Measurements from ENCODE around the gene SYTL2. TPM values are rescaled to one million over a fixed set of nuclear protein-coding genes. Genes with fewer than 3 reads are reported as not detected.
A peak's percentile ranks its signal among the peaks of the same experiment; 100 is the strongest.
"Not testable (repeated sequence)": the region's sequence is repeated elsewhere in the genome, so short reads cannot be mapped to it uniquely, and the experiment has no call there.

SYTL2 gene
- total RNA-seq, 2 experiments from 2014 or later, result 28.7 to 39.3 TPM

GRCh38 chr11:85777603-85777972 is 33.4 kb downstream of the SYTL2 start:
- H3K9me3 Mint-ChIP-seq; POLR2A ChIA-PET; H3K4me3 Mint-ChIP-seq; H3K27me3 Mint-ChIP-seq; H3K27ac Mint-ChIP-seq; ATAC-seq (ENCODE audit: low read depth); DNase-seq: not testable (repeated sequence)
- H3K36me3 Mint-ChIP-seq, result peaks cover 13% of the 10 kb centered on the region
- peaks cover 22% of the 10 kb centered on the region for H3K4me1 Mint-ChIP-seq

- ATAC-seq (ENCODE audit: low read depth), result no peak
- no peak overlapping the region for H3K4me3 Mint-ChIP-seq
Measured at GRCh38 chr11:85776951-85777602, 33.9 kb downstream of the SYTL2 start.

GRCh38 chr11:85774256-85775101 is 36.5 kb downstream of the SYTL2 start:
- Mint-ChIP-seq H3K9me3 (peaks cover 2% of the 10 kb centered on the region), H3K4me3 (peak overlapping the region; percentile 8), H3K4me1 (peaks cover 17% of the 10 kb centered on the region), H3K27ac (peak overlapping the region; percentile 47), H3K27me3 (no peaks in the 10 kb centered on the region), H3K36me3 (peaks cover 12% of the 10 kb centered on the region)
- POLR2A ChIA-PET, result interaction anchor here (0.9 to 1.3 kb wide), 3 partner anchors 18 to 126 kb away, joined by 3 to 4 read pairs (median 3); no protein-coding TSS in a partner anchor
- ATAC-seq (ENCODE audit: low read depth) (no peak), DNase-seq (no peak)

More at GRCh38 chr11:85776951-85777602, 33.9 kb downstream of the SYTL2 start:
- POLR2A ChIA-PET, result no interaction called here
- Mint-ChIP-seq H3K4me1 (peaks cover 22% of the 10 kb centered on the region), H3K36me3 (peaks cover 11% of the 10 kb centered on the region), H3K9me3 (no peaks in the 10 kb centered on the region), H3K27ac (no peak overlapping the region), H3K27me3 (no peaks in the 10 kb centered on the region)
- DNase-seq, result no peak

GRCh38 chr11:85772695-85773094 is 38.2 kb downstream of the SYTL2 start:
- POLR2A ChIA-PET, result no interaction called here
- no peak overlapping the region for H3K4me3 Mint-ChIP-seq
- H3K27ac Mint-ChIP-seq, result no peak overlapping the region
- DNase-seq (no peak), ATAC-seq (ENCODE audit: low read depth) (no peak)
- peaks cover 18% of the 10 kb centered on the region for H3K4me1 Mint-ChIP-seq
- H3K36me3 Mint-ChIP-seq, result peaks cover 18% of the 10 kb centered on the region
- no peaks in the 10 kb centered on the region for H3K27me3 Mint-ChIP-seq
- H3K9me3 Mint-ChIP-seq, result peaks cover 2% of the 10 kb centered on the region

GRCh38 chr11:85771568-85771967 is 39.4 kb downstream of the SYTL2 start:
- DNase-seq (no peak), ATAC-seq (ENCODE audit: low read depth) (no peak)
- H3K27me3 Mint-ChIP-seq, result no peaks in the 10 kb centered on the region
- no peak overlapping the region for H3K4me3 Mint-ChIP-seq
- peaks cover 18% of the 10 kb centered on the region for H3K36me3 Mint-ChIP-seq
- H3K9me3 Mint-ChIP-seq, result peaks cover 2% of the 10 kb centered on the region
- no peak overlapping the region for H3K27ac Mint-ChIP-seq
- H3K4me1 Mint-ChIP-seq, result peaks cover 17% of the 10 kb centered on the region
- POLR2A ChIA-PET, result no interaction called here

GRCh38 chr11:85769771-85770170 is 41.2 kb downstream of the SYTL2 start:
- ATAC-seq (ENCODE audit: low read depth) (no peak), DNase-seq (no peak)
- Mint-ChIP-seq H3K27ac (no peak overlapping the region), H3K36me3 (peaks cover 15% of the 10 kb centered on the region), H3K9me3 (peaks cover 2% of the 10 kb centered on the region), H3K27me3 (no peaks in the 10 kb centered on the region), H3K4me1 (peaks cover 16% of the 10 kb centered on the region), H3K4me3 (no peak overlapping the region)
- POLR2A ChIA-PET, result no interaction called here

- ATAC-seq (ENCODE audit: low read depth) (no peak), DNase-seq (no peak)
- Mint-ChIP-seq H3K27ac (no peak overlapping the region), H3K4me1 (peaks cover 9% of the 10 kb centered on the region), H3K27me3 (no peaks in the 10 kb centered on the region), H3K36me3 (peaks cover 15% of the 10 kb centered on the region), H3K9me3 (peaks cover 2% of the 10 kb centered on the region), H3K4me3 (no peak overlapping the region)
- POLR2A ChIA-PET, result no interaction called here
Measured at GRCh38 chr11:85768473-85769146, 42.3 kb downstream of the SYTL2 start.

- H3K27me3 Mint-ChIP-seq, result no peaks in the 10 kb centered on the region
- H3K4me1 Mint-ChIP-seq, result peaks cover 2% of the 10 kb centered on the region
- H3K4me3 Mint-ChIP-seq, result no peak overlapping the region
- peaks cover 19% of the 10 kb centered on the region for H3K36me3 Mint-ChIP-seq
- POLR2A ChIA-PET, result no interaction called here
- no peak overlapping the region for H3K27ac Mint-ChIP-seq
- peaks cover 2% of the 10 kb centered on the region for H3K9me3 Mint-ChIP-seq
- ATAC-seq (ENCODE audit: low read depth) (no peak), DNase-seq (no peak)
Measured at GRCh38 chr11:85767246-85767945, 43.5 kb downstream of the SYTL2 start.

GRCh38 chr11:85766721-85767161 is 44.2 kb downstream of the SYTL2 start:
- Mint-ChIP-seq H3K9me3 (peaks cover 2% of the 10 kb centered on the region), H3K27ac (no peak overlapping the region), H3K36me3 (peaks cover 19% of the 10 kb centered on the region), H3K4me1 (peaks cover 2% of the 10 kb centered on the region), H3K4me3 (no peak overlapping the region), H3K27me3 (no peaks in the 10 kb centered on the region)
- ATAC-seq (ENCODE audit: low read depth) (no peak), DNase-seq (no peak)
- POLR2A ChIA-PET, result no interaction called here

GRCh38 chr11:85764796-85765195 is 46.1 kb downstream of the SYTL2 start:
- POLR2A ChIA-PET, result interaction anchor here (1.2 kb wide), 1 partner anchor 9 kb away, joined by 4 read pairs; no protein-coding TSS in a partner anchor
- ATAC-seq (ENCODE audit: low read depth) (no peak), DNase-seq (no peak)
- H3K36me3 Mint-ChIP-seq, result peaks cover 17% of the 10 kb centered on the region
- H3K27me3 Mint-ChIP-seq, result no peaks in the 10 kb centered on the region
- no peaks in the 10 kb centered on the region for H3K9me3 Mint-ChIP-seq
- H3K27ac Mint-ChIP-seq, result no peak overlapping the region
- no peak overlapping the region for H3K4me3 Mint-ChIP-seq
- H3K4me1 Mint-ChIP-seq, result peaks cover 2% of the 10 kb centered on the region

GRCh38 chr11:85762226-85762625 is 48.7 kb downstream of the SYTL2 start:
- ATAC-seq (ENCODE audit: low read depth) (no peak), DNase-seq (no peak)
- Mint-ChIP-seq H3K36me3 (peaks cover 13% of the 10 kb centered on the region), H3K9me3 (no peaks in the 10 kb centered on the region), H3K4me1 (peaks cover 14% of the 10 kb centered on the region), H3K27ac (no peak overlapping the region), H3K4me3 (no peak overlapping the region), H3K27me3 (no peaks in the 10 kb centered on the region)
- POLR2A ChIA-PET, result no interaction called here

- ATAC-seq (ENCODE audit: low read depth) (no peak), DNase-seq (no peak)
- H3K4me3 Mint-ChIP-seq, result no peak overlapping the region
- peaks cover 30% of the 10 kb centered on the region for H3K4me1 Mint-ChIP-seq
- peaks cover 17% of the 10 kb centered on the region for H3K36me3 Mint-ChIP-seq
- no peak overlapping the region for H3K27ac Mint-ChIP-seq
- POLR2A ChIA-PET, result no interaction called here
- H3K27me3 Mint-ChIP-seq, result no peaks in the 10 kb centered on the region
- H3K9me3 Mint-ChIP-seq, result no peaks in the 10 kb centered on the region
Measured at GRCh38 chr11:85759915-85760314, 51.0 kb downstream of the SYTL2 start.

- POLR2A ChIA-PET, result no interaction called here
- no peaks in the 10 kb centered on the region for H3K27me3 Mint-ChIP-seq
- H3K4me1 Mint-ChIP-seq, result peaks cover 31% of the 10 kb centered on the region
- DNase-seq (no peak), ATAC-seq (ENCODE audit: low read depth) (no peak)
- H3K27ac Mint-ChIP-seq, result peak overlapping the region; percentile 73
- peak overlapping the region; percentile 26 for H3K4me3 Mint-ChIP-seq
- H3K36me3 Mint-ChIP-seq, result peaks cover 17% of the 10 kb centered on the region
- no peaks in the 10 kb centered on the region for H3K9me3 Mint-ChIP-seq
Measured at GRCh38 chr11:85758480-85759039, 52.4 kb downstream of the SYTL2 start.
